ENCODE results near the gene COMTD1.

The COMTD1 gene

GRCh38 chr10:75246506-75246905 is 10.7 kb upstream of the COMTD1 start:
- DNase-seq (ENCODE audit: insufficient read length, low spot score) (no peak), FAIRE-seq (no peak)

- no peak for FAIRE-seq
- no peak for DNase-seq (ENCODE audit: insufficient read length, low spot score)
Measured at GRCh38 chr10:75245354-75246250, 9.8 kb upstream of the COMTD1 start.

- no peak for DNase-seq (ENCODE audit: insufficient read length, low spot score)
- no peak for FAIRE-seq
Measured at GRCh38 chr10:75244487-75245353, 9.0 kb upstream of the COMTD1 start.

DNA sequence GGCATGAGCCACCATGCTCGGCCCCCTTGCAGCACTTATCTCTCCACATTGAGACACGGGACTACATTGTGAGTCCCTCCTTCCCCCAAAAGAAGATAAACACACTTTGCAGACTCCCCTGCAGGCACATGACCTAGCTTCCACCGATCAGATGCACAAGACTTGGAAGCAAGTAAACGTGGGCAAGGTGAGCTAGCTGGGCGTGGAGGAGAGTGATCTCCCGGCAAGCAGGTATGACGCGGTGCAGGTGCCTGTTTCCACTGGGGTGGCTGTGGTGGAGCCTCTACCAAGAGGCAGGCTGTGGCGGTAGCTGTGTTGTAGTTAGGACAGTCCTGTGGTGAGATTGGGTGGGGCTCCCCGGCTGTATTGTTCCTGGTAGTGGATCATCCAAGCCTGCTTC is 7.7 kb upstream of the COMTD1 start:
- FAIRE-seq (no peak), DNase-seq (ENCODE audit: insufficient read length, low spot score) (no peak)

DNA sequence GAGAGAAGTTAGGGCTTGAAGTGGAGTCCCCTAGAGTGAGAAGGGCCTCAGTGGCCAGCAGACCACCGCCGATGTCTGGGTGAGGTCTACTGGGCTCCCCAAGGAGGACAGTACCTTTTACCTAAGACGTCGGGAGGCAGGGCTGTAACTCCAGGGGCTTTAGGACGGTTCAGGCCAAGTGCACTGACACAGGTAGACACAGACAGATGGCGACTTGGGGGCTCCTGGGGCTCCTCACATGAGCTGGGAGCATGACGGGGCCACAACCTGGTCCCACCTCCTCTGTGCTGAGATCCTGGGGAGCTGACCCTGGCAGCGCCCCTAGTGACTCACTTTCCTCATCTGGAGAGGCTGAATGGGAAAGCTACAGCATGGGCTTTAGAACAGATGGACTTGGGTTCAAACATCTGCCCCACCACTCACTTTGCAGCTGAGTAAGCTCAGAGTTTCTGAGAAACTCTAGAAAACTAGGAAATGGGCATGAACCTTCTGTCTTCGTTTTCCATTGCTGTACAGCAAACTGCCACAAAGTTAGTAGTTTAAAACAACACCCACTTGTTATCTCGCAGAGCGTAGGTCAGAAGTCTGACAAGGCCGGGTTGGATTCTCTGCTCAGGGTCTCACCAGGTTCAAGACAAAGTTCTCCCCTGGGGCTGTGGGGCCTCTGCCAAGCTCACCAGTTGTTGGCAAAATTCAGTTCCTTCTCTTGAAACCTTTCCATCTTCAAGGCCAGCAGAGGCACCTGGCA is 4.7 kb upstream of the COMTD1 start:
- no peak for FAIRE-seq
- DNase-seq (ENCODE audit: insufficient read length, low spot score) = no peak

DNA sequence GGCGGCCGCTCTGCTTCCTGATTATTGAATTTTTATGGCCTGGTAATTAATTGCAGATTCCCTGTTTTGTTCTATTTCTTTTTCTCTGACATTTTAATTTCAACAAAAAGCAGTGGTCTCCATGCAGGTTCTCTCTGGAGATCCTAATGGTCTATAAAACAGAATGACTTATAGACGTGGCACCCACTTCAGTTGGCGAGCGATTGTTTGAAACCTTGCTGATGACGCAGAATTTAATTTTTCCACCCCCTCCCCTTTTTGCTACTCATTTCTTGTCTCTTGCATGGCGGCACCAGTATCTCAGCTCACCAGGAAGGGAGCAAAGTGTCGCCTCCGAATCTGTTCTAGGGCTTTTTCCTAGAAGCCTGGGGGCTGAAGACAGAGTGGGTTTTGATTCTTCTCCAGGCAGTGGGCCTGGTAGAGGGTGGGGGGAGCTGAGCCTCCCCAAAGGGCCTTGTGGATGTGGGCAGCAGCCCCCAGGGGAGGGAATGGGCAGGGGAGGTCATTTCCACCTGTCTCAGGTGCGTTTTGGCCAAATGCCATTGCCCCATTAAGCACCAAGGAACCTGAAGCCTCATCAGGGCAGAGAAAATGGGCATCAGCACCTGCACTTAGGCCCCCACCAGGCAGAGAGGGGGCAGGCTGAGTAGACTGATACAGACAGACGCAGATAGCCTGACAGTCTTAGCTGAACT is 3.5 kb upstream of the COMTD1 start:
- FAIRE-seq = no peak
- DNase-seq (ENCODE audit: insufficient read length, low spot score) = no peak

GRCh38 chr10:75238182-75239095 is 2.7 kb upstream of the COMTD1 start:
- FAIRE-seq (no peak), DNase-seq (ENCODE audit: insufficient read length, low spot score) (no peak)

GRCh38 chr10:75236178-75236825 is 545 bp upstream of the COMTD1 start:
- FAIRE-seq = no peak
- no peak for DNase-seq (ENCODE audit: insufficient read length, low spot score)

DNA sequence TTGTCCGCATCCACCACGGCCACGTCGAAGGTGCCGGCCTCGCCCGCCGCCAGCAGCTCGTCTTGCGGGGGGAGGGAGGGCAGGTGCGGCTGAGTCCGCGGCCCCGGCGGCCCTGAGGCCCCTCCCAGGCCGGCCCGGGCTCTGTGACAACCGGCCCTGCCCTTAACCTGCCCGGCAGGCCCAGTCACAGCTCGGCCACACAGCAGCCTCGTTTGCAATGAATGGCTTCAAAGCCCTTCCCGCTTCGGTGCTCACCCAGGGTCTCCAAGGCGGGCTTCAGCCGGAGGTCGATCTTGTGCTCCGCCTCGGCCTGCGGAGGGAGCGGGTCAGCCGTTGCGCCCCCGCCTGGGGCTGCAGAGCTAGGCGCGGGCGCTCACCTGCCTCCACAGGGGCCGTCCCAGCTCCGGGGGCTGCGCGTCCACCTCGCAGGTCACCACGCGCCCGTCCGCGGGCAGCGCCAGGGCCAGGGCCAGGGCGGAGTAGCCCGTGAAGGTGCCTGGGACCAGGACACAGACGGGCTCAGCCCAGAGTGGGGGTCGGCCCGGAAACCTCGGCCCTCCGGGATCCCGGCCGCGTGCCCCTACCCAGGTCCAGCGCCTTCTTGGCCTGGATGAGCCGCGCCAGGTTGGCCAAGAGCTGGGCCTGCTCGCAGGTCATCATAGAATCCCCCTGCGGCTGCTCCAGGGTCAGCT is 928 bp downstream of the COMTD1 start:
- DNase-seq (ENCODE audit: insufficient read length, low spot score) = no peak
- no peak for FAIRE-seq

GRCh38 chr10:75234017-75234682 is 1.6 kb downstream of the COMTD1 start:
- FAIRE-seq (no peak), DNase-seq (ENCODE audit: insufficient read length, low spot score) (peak; percentile 80)

GRCh38 chr10:75233444-75234016 is 2.2 kb downstream of the COMTD1 start:
- DNase-seq (ENCODE audit: insufficient read length, low spot score) (no peak), FAIRE-seq (no peak)

DNA sequence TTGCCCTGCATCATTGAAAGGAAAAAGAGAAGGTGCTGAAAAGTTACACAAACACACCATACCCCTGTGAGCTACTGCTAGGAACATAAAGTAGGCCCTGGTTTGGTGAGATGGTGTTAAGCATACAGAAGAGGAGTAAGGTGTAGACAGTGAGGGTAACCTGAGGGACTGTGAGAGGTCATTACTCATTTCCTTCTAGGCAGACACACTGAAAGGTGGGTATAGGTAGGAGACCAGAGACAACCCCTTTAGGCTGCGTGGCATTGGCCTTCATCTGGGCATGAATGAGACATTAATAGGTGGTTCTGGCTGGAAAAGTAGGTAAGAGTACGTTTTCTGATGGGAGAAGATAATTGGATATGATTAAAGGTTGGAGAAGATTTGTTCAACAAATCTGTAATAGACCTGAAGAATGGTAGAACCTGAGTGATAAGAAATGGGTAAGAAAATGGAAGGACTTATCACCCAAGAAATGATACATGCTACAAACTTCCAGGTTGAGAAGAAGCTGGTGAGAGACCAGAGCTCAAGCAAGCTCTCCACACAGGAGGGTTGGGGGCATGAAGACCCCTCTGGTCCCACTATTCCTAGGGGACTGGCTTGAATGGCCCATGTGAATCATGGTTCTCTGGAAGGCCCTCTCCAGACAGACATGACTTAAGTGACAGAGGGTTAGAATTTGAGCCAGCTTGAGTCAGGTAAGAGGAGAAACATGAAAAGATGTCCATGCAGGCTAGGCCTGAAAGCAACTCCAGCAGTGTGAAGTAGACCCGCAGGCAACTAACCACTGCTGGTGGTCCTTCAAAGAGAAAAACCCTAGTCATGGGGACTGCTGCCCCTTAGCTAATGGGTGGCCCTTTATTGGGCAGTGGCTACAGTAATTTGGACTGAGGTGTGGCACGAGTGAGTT is 3.8 kb downstream of the COMTD1 start:
- DNase-seq (ENCODE audit: insufficient read length, low spot score) (no peak), FAIRE-seq (no peak)

- peak; percentile 82 for DNase-seq (ENCODE audit: insufficient read length, low spot score)
- no peak for FAIRE-seq
Measured at GRCh38 chr10:75230600-75231038, 5.1 kb downstream of the COMTD1 start.

- FAIRE-seq (no peak), DNase-seq (ENCODE audit: insufficient read length, low spot score) (no peak)
Measured at GRCh38 chr10:75229971-75230370, 5.8 kb downstream of the COMTD1 start.

DNA sequence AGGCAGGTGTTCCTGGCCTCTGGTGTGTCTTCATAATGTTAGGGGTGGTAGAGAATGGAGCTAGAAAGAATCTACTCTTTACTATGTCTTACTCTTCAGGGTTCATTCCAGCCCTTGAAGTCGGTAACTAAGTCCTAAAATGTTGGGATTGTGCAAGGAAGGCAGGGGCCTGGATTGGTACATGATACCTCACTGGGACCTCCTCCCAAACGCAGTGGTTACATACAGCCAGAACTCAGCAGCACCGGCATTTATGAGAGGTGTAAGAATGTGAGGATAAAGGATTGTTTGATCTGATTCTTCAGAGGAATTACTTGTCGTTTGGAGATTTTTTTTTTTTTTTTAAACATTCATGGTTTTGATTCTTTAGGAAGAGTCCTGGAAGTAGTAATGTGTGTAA is 6.9 kb downstream of the COMTD1 start:
- FAIRE-seq = no peak
- DNase-seq (ENCODE audit: insufficient read length, low spot score) = no peak

GRCh38 chr10:75228278-75228677 is 7.5 kb downstream of the COMTD1 start:
- DNase-seq (ENCODE audit: insufficient read length, low spot score) (no peak), FAIRE-seq (no peak)

All from HTR-8/SVneo (cell line).